ENCODE results near the gene LAPTM4A.
A peak's percentile ranks its signal among the peaks of the same experiment; 100 is the strongest.
"Not testable (repeated sequence)": the region's sequence is repeated elsewhere in the genome, so short reads cannot be mapped to it uniquely, and the experiment has no call there.

Gene LAPTM4A

GRCh38 chr2:20051532-20052228 lies at the start of gene LAPTM4A:
LAPTM4A (minus strand) TSS chr2:20051628; CDS start chr2:20051520, 108 bp downstream.
- DNase-seq (peak; percentile 96), ATAC-seq (peak; percentile 97)

DNA sequence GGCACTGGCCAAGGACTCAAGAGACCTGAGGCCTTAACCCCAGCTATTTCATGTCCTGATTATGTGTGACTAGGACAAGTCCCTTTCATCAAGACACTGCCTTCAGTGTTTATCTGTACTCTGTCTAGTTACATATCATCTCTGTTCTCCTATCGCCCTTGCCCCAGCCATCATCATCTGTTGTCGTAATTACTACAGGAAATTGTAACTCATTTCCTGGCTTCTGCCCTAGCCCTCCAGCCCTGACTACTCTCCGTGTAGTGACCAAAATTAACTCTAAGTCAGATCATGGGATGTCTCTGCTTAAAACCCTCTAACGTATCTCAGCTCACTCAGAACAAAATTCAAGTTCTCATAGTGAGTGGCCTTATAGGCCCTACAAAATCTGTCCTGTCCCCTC lies 49.3 kb upstream of the LAPTM4A start:
- ATAC-seq: no peak
- DNase-seq: no peak

- no peak for ATAC-seq
- DNase-seq: no peak
Observed at GRCh38 chr2:20099780-20100179, 48.4 kb upstream of the LAPTM4A start.

- ATAC-seq: peak; percentile 80
- peak; percentile 79 for DNase-seq
Observed at GRCh38 chr2:20097889-20098714, 46.7 kb upstream of the LAPTM4A start.

GRCh38 chr2:20095469-20095868 lies 44.0 kb upstream of the LAPTM4A start:
- ATAC-seq: no peak
- DNase-seq: no peak

DNA sequence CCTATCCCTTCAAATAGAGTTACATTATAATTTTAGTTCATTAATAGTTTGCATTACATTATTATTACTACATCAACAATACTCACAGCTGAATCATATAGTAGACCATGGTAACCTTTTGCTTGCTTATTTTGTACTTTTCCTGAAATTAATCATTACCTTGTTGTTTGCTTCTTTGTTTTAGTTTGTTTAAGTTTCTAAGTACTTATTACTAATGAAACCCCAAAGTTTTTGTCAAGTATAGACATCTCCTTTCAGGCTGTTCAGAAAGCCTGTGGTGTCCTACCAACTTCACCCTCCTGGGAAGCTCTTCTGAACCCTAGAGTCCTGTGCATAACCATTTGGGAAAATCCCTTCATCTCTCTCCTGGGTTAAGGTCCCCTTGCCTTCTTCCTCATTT lies 43.5 kb upstream of the LAPTM4A start:
- no peak for ATAC-seq

DNA sequence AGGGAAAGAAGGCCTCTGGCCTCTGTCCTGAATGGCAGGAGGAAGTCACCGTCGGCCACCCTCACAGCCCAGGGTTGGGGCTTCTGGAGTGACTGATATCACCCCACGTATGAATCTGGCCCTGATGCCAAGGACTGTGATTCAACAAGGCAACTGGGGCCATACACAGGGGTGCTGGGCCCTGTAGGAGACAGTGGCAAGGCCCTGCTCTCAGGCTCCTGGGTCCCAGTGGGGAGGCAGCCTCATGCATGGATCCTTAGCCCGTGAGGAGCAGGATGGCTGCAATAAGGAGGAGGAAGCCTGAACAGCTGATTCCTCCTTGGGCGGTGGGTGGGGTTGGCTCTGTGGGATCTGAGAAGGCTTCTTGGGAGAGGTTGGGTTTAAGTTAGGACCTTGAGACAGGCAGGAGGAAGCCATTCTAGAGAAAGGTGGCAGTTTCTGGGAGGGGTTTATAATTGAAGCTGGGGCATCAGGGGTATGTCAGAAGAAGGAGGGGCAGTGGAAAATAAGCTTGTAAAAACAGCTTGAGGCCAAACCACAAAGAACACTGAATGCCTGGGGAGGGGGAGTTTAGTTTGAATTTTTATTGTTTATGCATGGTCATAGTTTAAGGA lies 42.8 kb upstream of the LAPTM4A start:
- no peak for DNase-seq
- no peak for ATAC-seq

More for the DNA sequence above, 43.5 kb upstream of the LAPTM4A start:
- DNase-seq: no peak

- ATAC-seq: no peak
- DNase-seq: no peak
Observed at GRCh38 chr2:20093263-20094141, 42.1 kb upstream of the LAPTM4A start.

DNA sequence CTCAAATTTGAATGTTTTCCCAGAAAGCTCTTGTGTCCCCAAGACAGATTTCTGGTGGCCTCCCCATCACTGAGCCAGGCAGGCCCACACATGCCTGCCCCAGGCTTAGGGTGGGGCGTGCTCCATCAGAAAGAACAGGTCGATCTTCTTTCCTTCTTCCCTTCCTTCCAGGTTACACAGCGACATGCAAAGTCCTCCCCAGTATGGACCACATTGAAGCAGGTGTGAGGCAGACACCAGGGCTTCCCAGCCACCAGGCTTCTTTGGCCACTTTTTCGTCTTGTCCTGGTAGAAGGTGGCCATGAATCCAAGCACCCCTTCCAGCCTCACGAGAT lies 41.4 kb upstream of the LAPTM4A start:
- no peak for ATAC-seq

GRCh38 chr2:20092226-20092900 lies 40.9 kb upstream of the LAPTM4A start:
- ATAC-seq (no peak), DNase-seq (no peak)

More for the DNA sequence above, 41.4 kb upstream of the LAPTM4A start:
- DNase-seq: no peak

DNA sequence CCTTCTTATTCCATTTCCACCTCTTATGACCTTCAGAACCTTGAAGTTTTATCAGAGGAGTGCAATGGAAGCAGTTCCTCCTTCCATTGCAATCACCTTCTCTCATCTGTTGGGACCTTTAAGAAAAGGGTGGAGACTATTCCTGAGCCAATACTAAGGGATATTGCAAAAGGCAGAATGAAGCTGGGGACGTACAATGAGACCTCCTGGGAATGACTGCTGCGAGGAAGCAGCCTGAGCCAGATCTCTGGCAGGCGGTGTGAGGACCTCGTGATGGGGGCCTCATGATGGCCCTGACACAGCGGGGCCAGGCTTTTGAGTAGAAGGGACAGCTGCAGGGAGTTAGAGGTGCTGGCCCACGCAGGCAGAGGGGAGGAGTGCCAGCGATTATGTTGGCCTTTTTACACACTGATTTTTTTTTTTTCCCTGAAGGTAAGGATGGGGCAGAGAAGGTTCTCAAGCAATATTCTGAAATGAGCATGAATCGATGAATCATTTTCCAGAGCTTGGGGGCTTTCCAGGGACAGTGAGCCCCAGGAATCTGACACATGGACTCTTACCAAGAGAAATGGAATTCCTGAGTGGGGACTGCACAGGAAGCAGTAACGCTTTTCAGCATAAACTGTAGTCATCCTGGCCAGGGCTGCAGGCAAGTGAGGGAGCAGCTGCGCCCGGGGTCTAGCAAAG lies 40.0 kb upstream of the LAPTM4A start:
- ATAC-seq (no peak), DNase-seq (no peak)

DNA sequence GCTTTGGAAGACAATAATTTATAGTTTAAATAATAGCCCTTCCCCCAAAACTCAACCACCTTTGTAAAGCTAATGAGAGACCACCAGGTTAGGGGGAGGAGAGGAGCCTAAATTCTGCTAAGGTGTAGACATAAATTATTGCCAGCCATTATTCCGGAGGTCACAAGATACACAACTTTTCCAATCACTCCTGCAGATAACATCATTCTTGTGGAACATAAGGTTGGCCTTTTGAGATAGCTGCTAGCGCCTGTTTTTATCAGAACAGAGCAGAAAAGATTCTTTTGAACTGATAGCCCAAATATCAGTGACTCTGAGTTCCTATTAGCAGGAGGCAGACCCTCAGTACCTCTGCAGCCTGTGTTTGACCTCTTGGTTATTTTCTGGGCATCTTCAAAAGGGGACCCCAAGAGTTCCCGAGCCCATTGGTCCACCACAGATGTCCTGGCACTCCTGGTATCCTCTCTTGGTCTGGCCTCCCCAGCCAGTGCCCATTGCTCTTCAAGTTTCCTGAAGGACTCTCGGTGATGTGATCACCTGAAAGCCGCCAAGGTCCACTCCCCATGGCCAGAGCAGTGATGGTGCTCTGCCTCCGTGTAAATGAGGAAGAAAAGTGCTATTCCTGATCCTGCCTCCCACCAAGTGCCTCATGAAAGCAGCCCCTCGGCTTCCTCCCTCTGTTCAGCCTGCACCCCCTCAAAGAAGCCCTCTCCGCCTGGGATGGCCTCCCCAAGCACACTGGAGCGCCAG lies 38.5 kb upstream of the LAPTM4A start:
- DNase-seq (no peak), ATAC-seq (no peak)

DNA sequence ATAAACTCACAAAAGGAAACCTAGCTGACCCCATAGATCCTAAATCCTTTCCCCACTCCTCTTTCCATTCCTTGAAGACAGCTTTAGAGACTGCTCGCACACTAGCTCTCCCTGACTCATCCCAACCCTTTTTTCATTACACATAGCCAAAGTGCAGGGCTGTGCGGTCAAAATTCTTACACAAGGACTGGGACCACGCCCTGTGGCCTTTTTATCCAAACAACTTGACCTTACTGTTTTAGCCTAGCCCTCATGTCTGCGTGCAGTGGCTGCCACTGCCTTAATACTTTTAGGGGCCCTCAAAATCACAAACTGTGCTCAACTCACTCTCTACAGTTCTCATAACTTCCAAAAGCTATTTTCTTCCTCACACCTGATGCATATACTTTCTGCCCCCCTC lies 34.5 kb upstream of the LAPTM4A start:
- not testable (repeated sequence) for DNase-seq, ATAC-seq

DNA sequence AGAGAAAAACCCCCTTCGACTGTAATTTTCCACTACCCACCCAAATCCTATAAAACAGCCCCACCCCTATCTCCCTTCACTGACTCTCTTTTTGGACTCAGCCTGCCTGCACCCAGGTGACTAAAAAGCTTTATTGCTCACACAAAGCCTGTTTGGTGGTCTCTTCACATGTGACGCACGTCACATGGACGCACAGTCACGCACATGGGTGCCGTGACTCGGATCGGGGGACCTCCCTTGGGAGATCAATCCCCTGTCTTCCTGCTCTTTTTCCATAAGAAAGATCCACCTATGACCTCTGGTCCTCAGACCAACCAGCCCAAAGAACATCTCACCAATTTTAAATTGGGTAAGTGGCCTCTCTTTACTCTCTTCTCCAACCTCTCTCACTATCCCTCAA lies 31.4 kb upstream of the LAPTM4A start:
- ATAC-seq, DNase-seq: not testable (repeated sequence)

GRCh38 chr2:20081841-20082240 lies 30.4 kb upstream of the LAPTM4A start:
- no peak for DNase-seq

DNA sequence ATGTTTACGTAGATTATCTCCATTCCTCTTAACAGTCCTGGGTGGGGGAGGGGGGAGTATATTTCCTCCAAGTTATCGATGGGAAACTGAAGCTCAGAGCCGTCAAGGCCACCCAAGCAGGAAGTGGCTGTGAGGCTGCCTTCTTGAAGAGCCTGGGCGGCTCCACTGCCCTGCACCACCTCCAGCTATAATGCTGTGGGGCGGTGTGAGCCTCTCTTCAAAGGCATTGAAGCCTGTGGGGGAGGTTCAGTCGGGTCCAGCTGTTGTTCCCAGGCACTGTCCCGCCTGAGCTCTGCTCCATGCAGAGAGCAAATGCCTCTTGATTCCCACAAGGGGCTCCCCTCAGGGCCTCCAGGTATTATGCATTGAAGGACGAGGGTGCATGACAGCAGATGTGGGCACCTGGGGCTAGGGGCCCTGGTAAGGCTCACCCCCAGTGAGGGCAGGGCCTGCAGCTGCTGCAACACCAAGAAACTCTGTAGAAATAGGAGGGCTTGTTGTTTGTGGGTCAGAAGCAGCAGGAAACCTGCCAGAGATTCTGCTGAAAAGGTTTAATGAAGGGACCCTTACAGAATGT lies 29.5 kb upstream of the LAPTM4A start:
- ATAC-seq: no peak
- no peak for DNase-seq

More at GRCh38 chr2:20081841-20082240, 30.4 kb upstream of the LAPTM4A start:
- ATAC-seq: no peak

DNA sequence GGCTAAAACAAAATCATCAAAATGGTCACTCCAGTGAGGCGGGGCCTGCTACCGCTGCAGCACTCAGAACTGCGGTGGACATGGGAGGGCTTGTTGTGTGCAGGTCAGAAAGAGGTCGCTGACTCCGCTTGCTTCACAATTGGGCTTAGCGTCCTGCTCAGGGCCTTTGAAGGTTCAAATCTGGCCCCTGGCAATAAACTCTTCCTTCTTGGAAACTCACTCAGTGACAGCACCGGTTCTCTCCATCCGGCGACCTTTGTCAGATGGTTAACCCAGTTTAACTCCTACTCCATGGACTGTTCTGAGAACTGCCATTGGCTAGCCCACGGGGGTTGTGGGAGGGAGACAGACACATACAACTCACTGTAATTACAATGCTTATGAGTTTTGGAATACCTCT lies 29.0 kb upstream of the LAPTM4A start:
- DNase-seq: no peak
- ATAC-seq: no peak

- no peak for ATAC-seq
Observed at GRCh38 chr2:20079546-20080115, 28.2 kb upstream of the LAPTM4A start.

GRCh38 chr2:20077411-20077940 lies 26.0 kb upstream of the LAPTM4A start:
- no peak for ATAC-seq

More at GRCh38 chr2:20079546-20080115, 28.2 kb upstream of the LAPTM4A start:
- no peak for DNase-seq

More at GRCh38 chr2:20077411-20077940, 26.0 kb upstream of the LAPTM4A start:
- no peak for DNase-seq
